Measurements from ENCODE around the gene LKAAEAR1. TPM values are rescaled to one million over a fixed set of nuclear protein-coding genes. Genes with fewer than 3 reads are reported as not detected.

LKAAEAR1 gene
- total RNA-seq, 1 experiment from 2014 or later = 1.7 TPM

GRCh38 chr20:64081624-64081964 lies 2.6 kb downstream of the LKAAEAR1 start (continued):
- TF ChIP-seq ZNF425 (CRISPR knock-in tag; conservative IDR thresholded peaks at IDR 0.05) = no peak
- no peak for TF ChIP-seq NR2C2 (CRISPR knock-in tag; IDR thresholded peaks at IDR 0.05)
- TF ChIP-seq SP1 (CRISPR knock-in tag; conservative IDR thresholded peaks at IDR 0.05) = no peak
- TF ChIP-seq KAT7 (CRISPR knock-in tag; IDR thresholded peaks at IDR 0.05; ENCODE audit: borderline replicate concordance) = no peak
- no peak for TF ChIP-seq ZNF396 (CRISPR knock-in tag; IDR thresholded peaks at IDR 0.05; ENCODE audit: borderline replicate concordance)
- TF ChIP-seq, protein P1, sequence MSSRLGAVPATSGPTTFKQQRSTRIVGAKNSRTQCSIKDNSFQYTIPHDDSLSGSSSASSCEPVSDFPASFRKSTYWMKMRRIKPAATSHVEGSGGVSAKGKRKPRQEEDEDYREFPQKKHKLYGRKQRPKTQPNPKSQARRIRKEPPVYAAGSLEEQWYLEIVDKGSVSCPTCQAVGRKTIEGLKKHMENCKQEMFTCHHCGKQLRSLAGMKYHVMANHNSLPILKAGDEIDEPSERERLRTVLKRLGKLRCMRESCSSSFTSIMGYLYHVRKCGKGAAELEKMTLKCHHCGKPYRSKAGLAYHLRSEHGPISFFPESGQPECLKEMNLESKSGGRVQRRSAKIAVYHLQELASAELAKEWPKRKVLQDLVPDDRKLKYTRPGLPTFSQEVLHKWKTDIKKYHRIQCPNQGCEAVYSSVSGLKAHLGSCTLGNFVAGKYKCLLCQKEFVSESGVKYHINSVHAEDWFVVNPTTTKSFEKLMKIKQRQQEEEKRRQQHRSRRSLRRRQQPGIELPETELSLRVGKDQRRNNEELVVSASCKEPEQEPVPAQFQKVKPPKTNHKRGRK (CRISPR knock-in tag; IDR thresholded peaks at IDR 0.05; ENCODE audit: borderline replicate concordance) = no peak

DNA sequence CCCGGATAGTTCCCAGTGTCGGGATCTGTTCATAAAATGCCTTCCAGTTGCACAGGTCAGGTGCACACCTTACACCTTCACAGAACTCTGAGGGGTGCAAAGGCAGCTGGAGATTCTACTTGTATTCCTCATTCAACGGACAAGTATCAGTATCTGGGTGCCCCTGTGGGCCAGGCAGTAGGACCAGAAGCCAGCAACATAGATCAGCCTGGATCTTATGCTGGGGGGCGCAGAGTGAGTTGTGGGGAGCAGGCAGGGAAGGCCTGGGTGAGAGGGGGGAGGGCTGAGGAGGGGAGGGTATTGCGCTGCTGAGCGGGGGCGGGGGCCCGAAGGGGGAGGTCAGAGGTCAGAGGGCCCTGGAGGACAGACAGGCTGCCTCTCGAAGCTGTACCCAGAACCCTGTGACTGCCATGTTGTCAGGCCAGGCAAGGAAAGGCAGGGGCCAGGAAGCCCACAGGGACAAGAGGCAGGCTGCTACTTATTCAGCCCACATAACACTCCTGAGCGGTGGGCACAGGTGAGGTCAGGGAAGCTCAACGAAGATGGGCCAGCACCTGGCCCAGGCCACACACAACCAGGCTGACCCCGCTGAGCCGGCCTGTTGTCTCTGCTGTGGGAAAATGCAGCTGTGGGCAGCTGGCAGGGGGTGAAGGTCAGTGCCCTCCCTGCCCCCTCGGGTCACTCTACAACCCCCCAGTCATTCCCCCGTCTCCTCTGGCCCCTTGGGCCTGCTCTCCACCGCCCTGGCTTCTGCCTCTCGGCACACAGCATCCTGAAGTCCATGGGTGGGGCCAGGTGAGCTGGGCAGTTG lies 3.2 kb downstream of the LKAAEAR1 start:
- ATAC-seq = no peak
- POLR2A ChIA-PET = interaction anchor here (1.1 kb wide), 1 partner anchor 15 kb away, joined by 4 read pairs; no protein-coding TSS in a partner anchor
- no peak for TF ChIP-seq OVOL2 (CRISPR knock-in tag; IDR thresholded peaks at IDR 0.05; ENCODE audit: borderline replicate concordance)
- no peak for TF ChIP-seq PRRX2 (CRISPR knock-in tag; IDR thresholded peaks at IDR 0.05)
- TF ChIP-seq, protein P2, sequence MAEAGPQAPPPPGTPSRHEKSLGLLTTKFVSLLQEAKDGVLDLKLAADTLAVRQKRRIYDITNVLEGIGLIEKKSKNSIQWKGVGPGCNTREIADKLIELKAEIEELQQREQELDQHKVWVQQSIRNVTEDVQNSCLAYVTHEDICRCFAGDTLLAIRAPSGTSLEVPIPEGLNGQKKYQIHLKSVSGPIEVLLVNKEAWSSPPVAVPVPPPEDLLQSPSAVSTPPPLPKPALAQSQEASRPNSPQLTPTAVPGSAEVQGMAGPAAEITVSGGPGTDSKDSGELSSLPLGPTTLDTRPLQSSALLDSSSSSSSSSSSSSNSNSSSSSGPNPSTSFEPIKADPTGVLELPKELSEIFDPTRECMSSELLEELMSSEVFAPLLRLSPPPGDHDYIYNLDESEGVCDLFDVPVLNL (CRISPR knock-in tag; IDR thresholded peaks at IDR 0.05; ENCODE audit: borderline replicate concordance, low read depth) = no peak
- TF ChIP-seq GRHL2 (CRISPR knock-in tag; IDR thresholded peaks at IDR 0.05; ENCODE audit: insufficient replicate concordance, severe bottlenecking) = no peak
- TF ChIP-seq ZNF263 (CRISPR knock-in tag; IDR thresholded peaks at IDR 0.05; ENCODE audit: low read depth) = no peak
- TF ChIP-seq, protein P3, sequence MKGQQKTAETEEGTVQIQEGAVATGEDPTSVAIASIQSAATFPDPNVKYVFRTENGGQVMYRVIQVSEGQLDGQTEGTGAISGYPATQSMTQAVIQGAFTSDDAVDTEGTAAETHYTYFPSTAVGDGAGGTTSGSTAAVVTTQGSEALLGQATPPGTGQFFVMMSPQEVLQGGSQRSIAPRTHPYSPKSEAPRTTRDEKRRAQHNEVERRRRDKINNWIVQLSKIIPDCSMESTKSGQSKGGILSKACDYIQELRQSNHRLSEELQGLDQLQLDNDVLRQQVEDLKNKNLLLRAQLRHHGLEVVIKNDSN (CRISPR knock-in tag; IDR thresholded peaks at IDR 0.05) = no peak
- TF ChIP-seq, protein P4, sequence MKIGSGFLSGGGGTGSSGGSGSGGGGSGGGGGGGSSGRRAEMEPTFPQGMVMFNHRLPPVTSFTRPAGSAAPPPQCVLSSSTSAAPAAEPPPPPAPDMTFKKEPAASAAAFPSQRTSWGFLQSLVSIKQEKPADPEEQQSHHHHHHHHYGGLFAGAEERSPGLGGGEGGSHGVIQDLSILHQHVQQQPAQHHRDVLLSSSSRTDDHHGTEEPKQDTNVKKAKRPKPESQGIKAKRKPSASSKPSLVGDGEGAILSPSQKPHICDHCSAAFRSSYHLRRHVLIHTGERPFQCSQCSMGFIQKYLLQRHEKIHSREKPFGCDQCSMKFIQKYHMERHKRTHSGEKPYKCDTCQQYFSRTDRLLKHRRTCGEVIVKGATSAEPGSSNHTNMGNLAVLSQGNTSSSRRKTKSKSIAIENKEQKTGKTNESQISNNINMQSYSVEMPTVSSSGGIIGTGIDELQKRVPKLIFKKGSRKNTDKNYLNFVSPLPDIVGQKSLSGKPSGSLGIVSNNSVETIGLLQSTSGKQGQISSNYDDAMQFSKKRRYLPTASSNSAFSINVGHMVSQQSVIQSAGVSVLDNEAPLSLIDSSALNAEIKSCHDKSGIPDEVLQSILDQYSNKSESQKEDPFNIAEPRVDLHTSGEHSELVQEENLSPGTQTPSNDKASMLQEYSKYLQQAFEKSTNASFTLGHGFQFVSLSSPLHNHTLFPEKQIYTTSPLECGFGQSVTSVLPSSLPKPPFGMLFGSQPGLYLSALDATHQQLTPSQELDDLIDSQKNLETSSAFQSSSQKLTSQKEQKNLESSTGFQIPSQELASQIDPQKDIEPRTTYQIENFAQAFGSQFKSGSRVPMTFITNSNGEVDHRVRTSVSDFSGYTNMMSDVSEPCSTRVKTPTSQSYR (CRISPR knock-in tag; IDR thresholded peaks at IDR 0.05) = no peak
- no peak for TF ChIP-seq TEAD4 (CRISPR knock-in tag; IDR thresholded peaks at IDR 0.05)
- no peak for TF ChIP-seq NFYB (CRISPR knock-in tag; conservative IDR thresholded peaks at IDR 0.05; ENCODE audit: low read depth)
- no peak for TF ChIP-seq FOXP1 (CRISPR knock-in tag; IDR thresholded peaks at IDR 0.05; ENCODE audit: borderline replicate concordance)
- TF ChIP-seq GABPB1 (CRISPR knock-in tag; IDR thresholded peaks at IDR 0.05) = no peak
- no peak for TF ChIP-seq CREB1 (CRISPR knock-in tag; IDR thresholded peaks at IDR 0.05)
- no peak for TF ChIP-seq CBFB (CRISPR knock-in tag; IDR thresholded peaks at IDR 0.05; ENCODE audit: low read depth)
- no peak for TF ChIP-seq IRF2 (CRISPR knock-in tag; IDR thresholded peaks at IDR 0.05; ENCODE audit: borderline replicate concordance, low read depth)
- no peak for TF ChIP-seq TCF7 (CRISPR knock-in tag; IDR thresholded peaks at IDR 0.05; ENCODE audit: low read depth)
- TF ChIP-seq SP1 (CRISPR knock-in tag; conservative IDR thresholded peaks at IDR 0.05) = no peak
- TF ChIP-seq MAX (CRISPR knock-in tag; IDR thresholded peaks at IDR 0.05) = no peak
- no peak for TF ChIP-seq AFF4 (CRISPR knock-in tag; IDR thresholded peaks at IDR 0.05; ENCODE audit: borderline replicate concordance)

More for the DNA sequence above, 3.2 kb downstream of the LKAAEAR1 start:
- CTCF ChIA-PET = interaction anchor here (1.1 to 4.2 kb wide), 9 partner anchors 11 to 295 kb away, joined by 3 to 119 read pairs (median 12); partner anchors contain the start of genes PRPF6 and SAMD10
- no peaks in the 10 kb centered on the region for H3K9me3 Mint-ChIP-seq
- no peaks in the 10 kb centered on the region for H3K36me3 Mint-ChIP-seq
- H3K4me3 Mint-ChIP-seq = peak overlapping the region; percentile 80
- no peak for DNase-seq (ENCODE audit: low spot score)
- peaks cover 30% of the 10 kb centered on the region for H3K4me1 Mint-ChIP-seq
- H3K27me3 Mint-ChIP-seq (ENCODE audit: low read depth) = peaks cover 50% of the 10 kb centered on the region
- H3K27ac Mint-ChIP-seq = no peak overlapping the region

Measured in WTC11 (cell line).